Fibroblast of pulmonary artery (primary cell): ENCODE results near the gene REN.

Experiments
- DNase-seq: peaks from one replicate; pipeline ENCODE4 v3.0.0-alpha.2; 2010; ENCODE audit warnings: low read depth
- H3K4me3 ChIP-seq: replicated peaks from 2 replicates; pipeline ENCODE4 v1.5.1; 2011; ENCODE audit warnings: low read depth, mild to moderate bottlenecking, control low read depth, low read length, moderate library complexity
- TF ChIP-seq, protein P1 (sequence below): IDR thresholded peaks from 2 replicates; pipeline ENCODE4 v1.5.1; 2011; ENCODE audit warnings: mild to moderate bottlenecking, control low read depth, low read length, inconsistent platforms; ENCODE audit errors: missing control alignments

Gene REN

DNA sequence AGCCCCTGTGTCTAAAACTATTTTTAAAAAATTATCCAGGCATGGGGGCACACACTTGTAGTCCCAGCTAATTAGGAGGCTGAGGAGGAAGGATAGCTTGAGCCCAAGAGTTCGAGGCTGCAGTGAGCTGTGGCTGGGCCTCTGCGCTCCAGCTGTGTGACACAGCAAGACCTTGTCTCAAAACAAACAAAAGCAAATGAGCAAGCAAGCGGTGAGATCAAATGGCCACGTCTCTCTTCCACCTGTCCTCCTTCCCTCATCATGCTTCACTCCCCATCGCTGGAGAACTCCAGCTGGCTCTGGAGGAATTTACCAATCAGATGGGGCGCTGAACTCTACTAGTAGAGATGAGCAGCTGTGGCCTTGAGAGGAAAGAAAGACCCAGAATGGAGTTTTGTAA, 14.0 kb upstream of the REN start:
- TF ChIP-seq, protein P1, sequence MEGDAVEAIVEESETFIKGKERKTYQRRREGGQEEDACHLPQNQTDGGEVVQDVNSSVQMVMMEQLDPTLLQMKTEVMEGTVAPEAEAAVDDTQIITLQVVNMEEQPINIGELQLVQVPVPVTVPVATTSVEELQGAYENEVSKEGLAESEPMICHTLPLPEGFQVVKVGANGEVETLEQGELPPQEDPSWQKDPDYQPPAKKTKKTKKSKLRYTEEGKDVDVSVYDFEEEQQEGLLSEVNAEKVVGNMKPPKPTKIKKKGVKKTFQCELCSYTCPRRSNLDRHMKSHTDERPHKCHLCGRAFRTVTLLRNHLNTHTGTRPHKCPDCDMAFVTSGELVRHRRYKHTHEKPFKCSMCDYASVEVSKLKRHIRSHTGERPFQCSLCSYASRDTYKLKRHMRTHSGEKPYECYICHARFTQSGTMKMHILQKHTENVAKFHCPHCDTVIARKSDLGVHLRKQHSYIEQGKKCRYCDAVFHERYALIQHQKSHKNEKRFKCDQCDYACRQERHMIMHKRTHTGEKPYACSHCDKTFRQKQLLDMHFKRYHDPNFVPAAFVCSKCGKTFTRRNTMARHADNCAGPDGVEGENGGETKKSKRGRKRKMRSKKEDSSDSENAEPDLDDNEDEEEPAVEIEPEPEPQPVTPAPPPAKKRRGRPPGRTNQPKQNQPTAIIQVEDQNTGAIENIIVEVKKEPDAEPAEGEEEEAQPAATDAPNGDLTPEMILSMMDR: no peak
- H3K4me3 ChIP-seq: no peak overlapping the region
- no peak for DNase-seq

GRCh38 chr1:204178487-204179281, 12.5 kb upstream of the REN start:
- H3K4me3 ChIP-seq: no peak overlapping the region
- TF ChIP-seq, protein P1: no peak
- DNase-seq: no peak

- TF ChIP-seq, protein P1: no peak
- no peak for DNase-seq
- H3K4me3 ChIP-seq: no peak overlapping the region
Measured at GRCh38 chr1:204177133-204177532, 11.0 kb upstream of the REN start.

DNA sequence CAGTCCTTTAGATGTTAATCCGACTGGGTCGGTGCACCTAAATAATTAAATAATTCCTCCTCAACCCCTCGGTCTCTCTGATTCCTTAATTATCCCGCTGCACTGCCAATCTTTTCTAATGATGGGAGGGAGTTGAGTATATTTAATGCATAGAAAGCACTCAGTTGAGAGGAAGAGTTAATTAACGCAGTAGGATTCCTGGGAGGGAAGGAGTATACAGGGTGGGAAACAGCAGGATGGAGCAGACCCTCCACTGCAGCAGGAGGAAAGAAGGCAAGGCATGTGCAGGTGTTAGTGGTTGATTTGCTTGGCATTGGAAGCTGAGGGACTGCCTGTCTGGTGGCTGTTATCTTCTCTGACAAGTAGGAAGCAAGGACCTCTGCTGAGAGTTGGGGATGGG, 9.9 kb upstream of the REN start:
- no peak overlapping the region for H3K4me3 ChIP-seq
- TF ChIP-seq, protein P1: no peak
- DNase-seq: no peak

DNA sequence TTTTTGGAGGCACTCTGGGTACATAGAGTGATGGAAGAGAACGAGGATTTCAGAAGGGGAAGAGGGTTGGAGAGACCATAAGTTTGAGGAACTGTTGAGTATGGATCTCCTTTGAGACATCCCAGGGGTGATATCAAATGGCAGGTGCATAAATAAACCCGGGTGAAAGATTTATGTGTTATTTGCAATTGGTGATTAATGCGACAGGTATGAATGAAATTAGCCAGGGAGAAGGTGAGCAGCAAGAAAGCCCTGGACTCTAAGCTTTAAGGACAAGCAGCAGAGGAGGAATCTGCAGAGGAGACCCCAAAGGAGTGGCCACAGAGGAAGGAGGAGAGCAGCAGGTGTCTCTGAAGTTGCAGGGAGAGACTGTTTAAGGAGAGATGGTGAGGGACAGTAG, 8.8 kb upstream of the REN start:
- TF ChIP-seq, protein P1: no peak
- DNase-seq: no peak
- H3K4me3 ChIP-seq: no peak overlapping the region

- no peak for DNase-seq
- TF ChIP-seq, protein P1: no peak
Measured at GRCh38 chr1:204172404-204173029, 6.4 kb upstream of the REN start.

More at GRCh38 chr1:204172404-204173029, 6.4 kb upstream of the REN start:
- no peak overlapping the region for H3K4me3 ChIP-seq
